ENCODE data around the gene TMEM50A. TPM values are rescaled to one million over a fixed set of nuclear protein-coding genes. Genes with fewer than 3 reads are reported as not detected.
"Not testable (repeated sequence)": the region's sequence is repeated elsewhere in the genome, so short reads cannot be mapped to it uniquely, and the experiment has no call there.

Gene TMEM50A
- total and polyA plus RNA-seq, 9 of the 15 experiments (the other 6 are each of a cell fraction or from before 2014, with no cell fraction given) = 43.7 to 195 (median 137) TPM

GRCh38 chr1:25336922-25337354 is 1.2 kb upstream of the TMEM50A start (continued):
- TF ChIP-seq MNT (conservative IDR thresholded peaks at IDR 0.05) = peak; percentile 47 to 63; a peak in 2 of 4 replicates
- peak; percentile 58; the same call in 1 of the 2 replicates for TF ChIP-seq MTA3 (IDR thresholded peaks at IDR 0.05; ENCODE audit: borderline replicate concordance)
- peak; percentile 69; the same call in 1 of the 2 replicates for TF ChIP-seq ESRRA (IDR thresholded peaks at IDR 0.05; ENCODE audit: borderline replicate concordance, low read depth)
- peak; percentile 93 for TF ChIP-seq PKNOX1 (IDR thresholded peaks at IDR 0.05)
- 0 out of 2 replicates have a peak, but pooled peaks have one; percentile 31 for TF ChIP-seq CREM (IDR thresholded peaks at IDR 0.05; ENCODE audit: low read depth)
- not testable (repeated sequence) for TF ChIP-seq NR2C1 (IDR thresholded peaks at IDR 0.05)
- TF ChIP-seq NR2C1 (tag; IDR thresholded peaks at IDR 0.05) = peak; percentile 25; the same call in 1 of the 2 replicates
- TF ChIP-seq DPF2 (IDR thresholded peaks at IDR 0.05) = peak; percentile 43; the same call in 1 of the 2 replicates
- peak; percentile 48; the same call in 1 of the 2 replicates for TF ChIP-seq ZBTB2 (IDR thresholded peaks at IDR 0.05)
- peak; percentile 28; the same call in 1 of the 2 replicates for TF ChIP-seq VEZF1 (CRISPR knock-in tag; IDR thresholded peaks at IDR 0.05)
- peak; percentile 64 for TF ChIP-seq L3MBTL2 (IDR thresholded peaks at IDR 0.05)
- TF ChIP-seq EP400 (IDR thresholded peaks at IDR 0.05) = peak; percentile 45; the same call in 1 of the 2 replicates
- TF ChIP-seq ZBTB7A (IDR thresholded peaks at IDR 0.05; ENCODE audit: borderline replicate concordance, control insufficient read depth, low read depth, low read length) = 0 out of 2 replicates have a peak, but pooled peaks have one; percentile 30

- H3K4me1 ChIP-seq (replicated peaks in 1 of 2; ENCODE audit: control insufficient read depth in 2 of 2, insufficient read depth in 2 of 2, low read length in 2 of 2); H3K27me3 ChIP-seq (ENCODE audit: control insufficient read depth in 2 of 2, insufficient read depth in 2 of 2, low read length in 2 of 2); H3K9me3 ChIP-seq (replicated peaks; ENCODE audit: control insufficient read depth, insufficient read depth, low read depth, low read length); BruUV-seq (replicated peaks); POLR2A ChIA-PET; CTCF ChIA-PET (ENCODE audit: low intra/inter-chr PET ratio); in situ Hi-C loops (cut with MboI); DNase-seq (ENCODE audit: extremely low read depth in 1 of 4, low spot score in 3 of 4); H3K9me1 ChIP-seq (ENCODE audit: control insufficient read depth, insufficient read depth, low read length); intact Hi-C loops (cut with micrococcal nuclease); H4K20me1 ChIP-seq (replicated peaks; ENCODE audit: control insufficient read depth, insufficient read depth, low read length): not testable (repeated sequence)
- Histone ChIP-seq H3K36me3 (ENCODE audit: control insufficient read depth, insufficient read depth, low read length) (peaks cover 19% of the 10 kb centered on the region; the same call in 2 of the 3 replicates), H3K9ac (ENCODE audit: insufficient read depth in 1 of 2, low read depth in 2 of 2, low read length in 2 of 2) (peak overlapping the region; percentile 80 to 92), H3K79me2 (ENCODE audit: control insufficient read depth, insufficient read depth, low read length) (peaks cover 58% of the 10 kb centered on the region), H3K4me3 (peak overlapping the region; percentile 92), H2AFZ (ENCODE audit: low read depth, low read length) (peak overlapping the region; percentile 92), H3K4me2 (ENCODE audit: insufficient read depth, low read length) (peak overlapping the region; percentile 90; the same call in 1 of the 2 replicates), H3K27ac (ENCODE audit: extremely low read depth, low read depth, low read length) (peak overlapping the region; percentile 96)
- ATAC-seq (peak; percentile 77), FAIRE-seq (peak; percentile 44)
- WGBS (ENCODE audit: insufficient coverage, low coverage, missing lambda C conversion rate) = under 1% methylated on average over 21 of the region's 39 CpGs
These were observed 499 bp upstream of the TMEM50A start for GRCh38 chr1:25337483-25338187.
